GM19468 (cell line): ENCODE data around the gene RUNDC3A.

Experiments used
- ATAC-seq: cut with Tn5 transposase; IDR thresholded peaks from one replicate; pipeline ENCODE4 v1.9.1; 2021; ENCODE audit warnings: mild to moderate bottlenecking, moderate library complexity, moderate number of reproducible peaks; ENCODE audit not compliant: unreplicated experiment; ENCODE audit errors: extremely low read depth

Gene RUNDC3A

GRCh38 chr17:44308320-44308818, at the start of gene RUNDC3A:
TSS of gene RUNDC3A (plus strand) at chr17:44308601. CDS start at chr17:44308833, 232 bp downstream.
- ATAC-seq: no peak

- ATAC-seq: no peak
These were observed 49.5 kb upstream of the RUNDC3A start for GRCh38 chr17:44258811-44259351.

- no peak for ATAC-seq
These were observed 48.1 kb upstream of the RUNDC3A start for GRCh38 chr17:44260296-44260695.

GRCh38 chr17:44262654-44263225, 45.7 kb upstream of the RUNDC3A start:
- no peak for ATAC-seq

- ATAC-seq: no peak
These were observed 45.0 kb upstream of the RUNDC3A start for GRCh38 chr17:44263345-44263902.

GRCh38 chr17:44266402-44267164, 41.8 kb upstream of the RUNDC3A start:
- ATAC-seq: no peak

GRCh38 chr17:44267165-44267455, 41.3 kb upstream of the RUNDC3A start:
- no peak for ATAC-seq

- ATAC-seq: no peak
These were observed 40.4 kb upstream of the RUNDC3A start, which contains the start of gene SLC4A1 for GRCh38 chr17:44267818-44268490. TSS of gene SLC4A1 (minus strand) at chr17:44268135. CDS start at chr17:44262866, 5,269 bp downstream.

- ATAC-seq: no peak
These were observed 39.5 kb upstream of the RUNDC3A start for GRCh38 chr17:44268709-44269534.

GRCh38 chr17:44269535-44270240, 38.7 kb upstream of the RUNDC3A start:
- ATAC-seq: no peak

- ATAC-seq: no peak
These were observed 36.0 kb upstream of the RUNDC3A start for GRCh38 chr17:44272321-44272951.

GRCh38 chr17:44272954-44273353, 35.4 kb upstream of the RUNDC3A start:
- ATAC-seq: no peak

GRCh38 chr17:44273607-44274006, 34.8 kb upstream of the RUNDC3A start:
- no peak for ATAC-seq

- no peak for ATAC-seq
These were observed 30.4 kb upstream of the RUNDC3A start for GRCh38 chr17:44277976-44278375.

- no peak for ATAC-seq
These were observed 29.1 kb upstream of the RUNDC3A start for GRCh38 chr17:44279346-44279665.

GRCh38 chr17:44279666-44280391, 28.6 kb upstream of the RUNDC3A start:
- ATAC-seq: no peak

GRCh38 chr17:44280392-44280937, 27.9 kb upstream of the RUNDC3A start:
- ATAC-seq: no peak

GRCh38 chr17:44281570-44281969, 26.8 kb upstream of the RUNDC3A start:
- ATAC-seq: no peak
